ENCODE results near the gene DENND5A. TPM values are rescaled to one million over a fixed set of nuclear protein-coding genes. Genes with fewer than 3 reads are reported as not detected.

The DENND5A gene
- total RNA-seq, 4 donors from 2014 or later = 107 to 132 (median 111) TPM

DNA sequence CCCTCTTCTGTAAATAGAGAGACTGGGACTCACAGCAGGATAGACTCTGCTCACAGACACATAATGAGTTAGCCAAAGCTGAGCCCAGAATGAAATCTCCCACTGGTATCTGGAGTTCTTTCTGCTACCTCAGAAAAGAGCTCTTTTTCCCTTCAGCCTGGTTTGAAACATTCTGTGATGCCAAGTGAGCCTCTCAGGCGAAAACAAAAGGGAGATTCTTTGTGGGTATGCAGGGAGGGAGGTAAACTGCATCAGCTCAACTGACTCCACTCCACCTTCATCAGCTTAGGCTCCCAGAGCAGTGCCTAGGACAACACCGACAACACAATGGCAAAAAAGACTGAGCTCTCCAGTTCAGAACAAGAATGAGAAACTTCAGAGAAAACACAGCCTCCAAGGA lies 118.7 kb downstream of the DENND5A start:
- TF ChIP-seq, protein P1, sequence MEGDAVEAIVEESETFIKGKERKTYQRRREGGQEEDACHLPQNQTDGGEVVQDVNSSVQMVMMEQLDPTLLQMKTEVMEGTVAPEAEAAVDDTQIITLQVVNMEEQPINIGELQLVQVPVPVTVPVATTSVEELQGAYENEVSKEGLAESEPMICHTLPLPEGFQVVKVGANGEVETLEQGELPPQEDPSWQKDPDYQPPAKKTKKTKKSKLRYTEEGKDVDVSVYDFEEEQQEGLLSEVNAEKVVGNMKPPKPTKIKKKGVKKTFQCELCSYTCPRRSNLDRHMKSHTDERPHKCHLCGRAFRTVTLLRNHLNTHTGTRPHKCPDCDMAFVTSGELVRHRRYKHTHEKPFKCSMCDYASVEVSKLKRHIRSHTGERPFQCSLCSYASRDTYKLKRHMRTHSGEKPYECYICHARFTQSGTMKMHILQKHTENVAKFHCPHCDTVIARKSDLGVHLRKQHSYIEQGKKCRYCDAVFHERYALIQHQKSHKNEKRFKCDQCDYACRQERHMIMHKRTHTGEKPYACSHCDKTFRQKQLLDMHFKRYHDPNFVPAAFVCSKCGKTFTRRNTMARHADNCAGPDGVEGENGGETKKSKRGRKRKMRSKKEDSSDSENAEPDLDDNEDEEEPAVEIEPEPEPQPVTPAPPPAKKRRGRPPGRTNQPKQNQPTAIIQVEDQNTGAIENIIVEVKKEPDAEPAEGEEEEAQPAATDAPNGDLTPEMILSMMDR (IDR thresholded peaks at IDR 0.05; ENCODE audit: low read depth) = no peak

DNA sequence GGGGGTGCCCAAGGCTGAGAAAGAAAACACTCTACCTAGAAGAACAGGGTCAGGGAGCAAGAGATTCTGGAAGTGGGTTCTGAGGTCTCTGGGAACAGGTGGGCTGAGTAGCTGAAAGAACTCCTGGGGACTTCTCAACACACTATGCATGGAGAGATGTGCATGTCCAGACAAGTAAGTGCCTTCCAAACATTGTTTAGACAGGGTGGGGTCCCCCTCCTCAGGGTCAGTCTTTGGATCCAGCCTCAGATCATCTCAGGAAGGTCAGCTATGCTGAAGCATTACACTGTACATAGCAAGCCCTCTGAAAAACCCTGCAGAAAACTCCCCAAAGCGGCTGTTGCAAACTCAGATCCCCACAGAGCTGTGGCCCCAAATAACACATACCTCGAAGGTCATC lies 119.9 kb downstream of the DENND5A start:
- TF ChIP-seq, protein P1 (IDR thresholded peaks at IDR 0.05; ENCODE audit: low read depth) = no peak

DNA sequence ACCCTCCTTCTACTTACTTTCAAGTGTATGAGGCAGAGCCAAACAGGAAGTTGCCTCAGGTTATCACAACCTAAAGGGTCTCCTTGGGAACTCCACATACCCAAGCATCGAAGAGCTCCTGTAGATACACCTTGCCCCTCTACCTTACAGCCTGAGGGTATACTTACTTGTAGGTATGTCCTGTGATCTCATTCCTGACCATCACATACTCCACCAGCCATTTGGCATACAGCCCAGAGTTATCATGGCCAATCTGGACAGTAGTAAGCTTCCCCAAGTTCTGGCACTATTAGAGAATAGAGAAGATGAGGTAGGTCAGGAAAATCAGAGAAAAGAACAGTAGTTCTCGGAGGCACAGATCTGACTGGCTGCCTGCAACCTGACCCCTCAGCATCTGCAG lies 120.3 kb downstream of the DENND5A start:
- TF ChIP-seq, protein P1 (IDR thresholded peaks at IDR 0.05; ENCODE audit: low read depth) = no peak

DNA sequence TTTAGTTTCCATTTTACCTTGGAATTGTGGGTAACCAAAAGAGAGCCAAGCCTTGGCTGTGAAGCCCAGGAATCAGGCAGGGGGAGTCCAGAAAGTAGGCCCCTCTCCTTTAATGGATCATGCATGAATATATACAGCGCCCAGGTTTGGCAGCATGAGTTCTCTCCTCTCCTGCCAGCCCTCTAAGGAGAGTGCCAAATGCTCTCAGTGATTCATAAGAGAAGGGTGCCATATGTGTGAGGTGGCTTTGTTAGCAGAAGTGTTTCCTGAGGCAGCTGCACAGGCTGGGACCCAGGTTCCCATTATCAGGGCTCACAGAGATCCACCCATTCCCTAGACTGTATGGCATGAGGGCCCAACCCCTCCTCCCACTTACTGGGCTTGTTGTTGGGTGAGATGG lies 121.4 kb downstream of the DENND5A start:
- TF ChIP-seq, protein P1 (IDR thresholded peaks at IDR 0.05; ENCODE audit: low read depth) = no peak

DNA sequence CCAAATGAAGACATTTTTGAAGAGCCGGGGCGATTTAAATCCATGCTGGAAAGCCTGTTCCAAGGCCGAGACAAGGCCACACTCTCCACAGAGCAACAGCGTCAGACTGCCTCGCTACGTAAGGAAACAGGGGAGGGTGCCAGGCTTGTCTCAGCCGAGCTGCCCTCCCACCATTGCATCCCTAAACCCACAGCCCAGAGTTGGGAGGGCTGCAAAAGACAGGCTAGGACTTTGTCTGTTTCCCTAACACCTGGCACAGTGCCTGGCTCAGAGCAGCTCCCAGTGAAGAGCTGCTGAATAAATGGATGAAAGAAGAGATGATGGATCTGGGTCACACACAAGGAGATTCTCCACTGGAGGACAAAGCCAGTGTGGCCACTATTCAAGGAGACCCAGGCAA lies 122.4 kb downstream of the DENND5A start:
- TF ChIP-seq, protein P1 (IDR thresholded peaks at IDR 0.05; ENCODE audit: low read depth) = no peak

DNA sequence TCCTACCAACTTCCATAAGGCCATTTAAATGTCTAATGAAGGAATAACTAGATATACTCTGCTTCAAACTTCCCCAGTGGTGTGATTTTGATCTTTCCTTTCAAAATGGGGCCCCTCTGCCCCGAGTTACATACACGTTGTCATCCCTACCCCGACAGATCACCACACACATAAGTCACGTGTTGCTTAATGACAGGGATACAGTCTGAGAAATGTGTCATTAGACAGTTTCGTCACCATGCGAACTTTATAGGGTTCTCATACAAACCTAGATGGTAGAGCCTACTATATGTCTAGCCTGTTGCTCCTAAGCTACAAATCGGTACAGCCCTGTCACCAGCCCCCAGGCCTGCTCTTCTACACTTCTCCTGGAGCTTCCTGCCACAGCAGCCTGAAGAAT lies 124.0 kb downstream of the DENND5A start:
- TF ChIP-seq, protein P1 (IDR thresholded peaks at IDR 0.05; ENCODE audit: low read depth) = no peak

DNA sequence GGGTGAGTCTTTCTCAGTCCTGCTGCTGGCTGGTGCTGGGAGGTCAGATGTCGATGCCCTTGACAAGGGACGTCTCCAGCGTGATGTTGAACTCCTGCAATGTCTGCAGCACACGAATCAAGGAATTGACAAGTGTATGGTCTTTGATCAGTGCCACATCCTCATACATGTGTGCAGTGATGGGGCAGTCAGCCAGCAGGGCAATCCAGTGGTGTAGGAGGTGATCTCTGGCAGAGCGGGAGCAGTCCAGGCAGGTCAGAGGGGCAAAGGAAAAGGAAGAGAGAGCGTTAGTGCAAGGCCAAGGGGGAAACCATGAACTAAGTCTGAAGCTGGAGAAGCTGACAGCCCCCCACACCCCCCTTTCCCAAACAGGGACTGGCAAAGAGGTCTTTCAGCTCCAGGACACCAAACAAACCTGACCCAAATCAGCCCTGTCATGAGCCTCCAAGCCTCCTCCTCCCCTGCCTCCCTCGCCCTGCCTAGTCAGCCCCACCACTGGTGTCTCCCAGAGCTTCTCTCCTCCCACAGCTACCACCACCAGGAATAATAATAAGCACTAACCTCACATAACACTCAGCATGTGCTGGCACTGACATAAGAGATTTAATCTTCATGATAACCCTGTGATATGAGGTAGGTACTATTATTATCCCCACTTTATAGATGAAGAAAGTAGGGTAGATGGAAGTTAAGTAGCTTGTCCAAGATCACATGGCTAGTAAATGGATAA lies 125.4 kb downstream of the DENND5A start:
- TF ChIP-seq, protein P1 (IDR thresholded peaks at IDR 0.05; ENCODE audit: low read depth) = no peak

Data from subcutaneous adipose tissue (tissue), 4 donors.